D721Med (cell line): ENCODE results near the gene MAP4K4.
A peak's percentile ranks its signal among the peaks of the same experiment; 100 is the strongest.

Source experiments
- DNase-seq: peaks from one replicate; pipeline ENCODE4 v3.0.0; 2011; ENCODE audit warnings: low spot score; ENCODE audit not compliant: insufficient read length
- FAIRE-seq: peaks from 2 replicates; lab custom pipeline; 2011; peaks lifted over from hg19 to GRCh38; lab: Jason Lieb, UNC
- CTCF ChIP-seq: IDR thresholded peaks from 2 replicates; pipeline ENCODE4 v1.5.1; 2012; ENCODE audit warnings: mild to moderate bottlenecking, control low read depth; ENCODE audit not compliant: insufficient read depth; ENCODE audit errors: missing control alignments

Gene MAP4K4

GRCh38 chr2:101802329-101802728 is 104.8 kb downstream of the MAP4K4 start:
- DNase-seq (no peak), FAIRE-seq (no peak)
- no peak for TF ChIP-seq CTCF

- DNase-seq (no peak), FAIRE-seq (no peak)
- TF ChIP-seq CTCF: no peak
These were observed 105.6 kb downstream of the MAP4K4 start for GRCh38 chr2:101803128-101803527.

- DNase-seq (peak; percentile 47), FAIRE-seq (no peak)
- no peak for TF ChIP-seq CTCF
These were observed 106.6 kb downstream of the MAP4K4 start for GRCh38 chr2:101803945-101804696.

GRCh38 chr2:101805152-101806088 is 107.9 kb downstream of the MAP4K4 start:
- no peak for FAIRE-seq
- DNase-seq: no peak
- TF ChIP-seq CTCF: no peak

GRCh38 chr2:101806123-101806522 is 108.6 kb downstream of the MAP4K4 start:
- no peak for DNase-seq
- TF ChIP-seq CTCF: no peak
- no peak for FAIRE-seq

- TF ChIP-seq CTCF: no peak
- DNase-seq (no peak), FAIRE-seq (no peak)
These were observed 109.2 kb downstream of the MAP4K4 start for GRCh38 chr2:101806701-101807100.
